Measurements from ENCODE around the gene HTR2C. TPM values are rescaled to one million over a fixed set of nuclear protein-coding genes. Genes with fewer than 3 reads are reported as not detected.

HTR2C gene
- not detected in 2 replicates for total RNA-seq (2013; cell fraction: nucleolus; rRNA removed)
- not detected in 2 replicates for total RNA-seq (2014; rRNA removed)
- total RNA-seq (2014; rRNA removed; fragmentation: Illumina TruSeq; extraction: Trizol) = not detected in 2 replicates
- total RNA-seq (2021) = not detected in 2 replicates
- polyA plus RNA-seq (2011; ENCODE audit: low read depth) = not detected
- 0.03 and 0.06 TPM in 2 replicates for polyA plus RNA-seq (2011; rRNA removed)
- 0.01 TPM in 1 of 2 replicates, not detected in the other for polyA plus RNA-seq (2011; cell fraction: cytosol; rRNA removed)
- 0.03 and 0.04 TPM in 2 replicates for polyA plus RNA-seq (2011; cell fraction: nucleus; rRNA removed)
- not detected in 2 replicates for polyA plus RNA-seq (2012)
- polyA plus RNA-seq (2014; fragmentation: Illumina TruSeq; extraction: Trizol) = not detected in 2 replicates
- polyA plus RNA-seq (2014; fragmentation: Nextera tagmentation; extraction: Ambion mirVana) = not detected
- polyA plus RNA-seq (2014; rRNA removed) = not detected in 2 replicates
- not detected for polyA plus RNA-seq (2016; fragmentation: Nextera tagmentation; extraction: Ambion mirVana)
- not detected in 2 replicates for polyA minus RNA-seq (2011; rRNA and poly(A)+ RNA removed)
- not detected in 2 replicates for polyA minus RNA-seq (2011; cell fraction: cytosol; rRNA and poly(A)+ RNA removed)
- polyA minus RNA-seq (2011; cell fraction: nucleus; rRNA and poly(A)+ RNA removed) = not detected in 2 replicates
- percentile 3 among the genes with signal in this experiment for Bru-seq, nascent RNA
- percentile 5 among the genes with signal in this experiment for BruChase-seq, experiment 1, labeled RNA remaining after a 6-hour chase
- BruChase-seq, experiment 2, labeled RNA remaining after a 2-hour chase = percentile 5 among the genes with signal in this experiment
- long read RNA-seq, experiment 1 = 0 reads
- long read RNA-seq, experiment 2 = 0 reads

DNA sequence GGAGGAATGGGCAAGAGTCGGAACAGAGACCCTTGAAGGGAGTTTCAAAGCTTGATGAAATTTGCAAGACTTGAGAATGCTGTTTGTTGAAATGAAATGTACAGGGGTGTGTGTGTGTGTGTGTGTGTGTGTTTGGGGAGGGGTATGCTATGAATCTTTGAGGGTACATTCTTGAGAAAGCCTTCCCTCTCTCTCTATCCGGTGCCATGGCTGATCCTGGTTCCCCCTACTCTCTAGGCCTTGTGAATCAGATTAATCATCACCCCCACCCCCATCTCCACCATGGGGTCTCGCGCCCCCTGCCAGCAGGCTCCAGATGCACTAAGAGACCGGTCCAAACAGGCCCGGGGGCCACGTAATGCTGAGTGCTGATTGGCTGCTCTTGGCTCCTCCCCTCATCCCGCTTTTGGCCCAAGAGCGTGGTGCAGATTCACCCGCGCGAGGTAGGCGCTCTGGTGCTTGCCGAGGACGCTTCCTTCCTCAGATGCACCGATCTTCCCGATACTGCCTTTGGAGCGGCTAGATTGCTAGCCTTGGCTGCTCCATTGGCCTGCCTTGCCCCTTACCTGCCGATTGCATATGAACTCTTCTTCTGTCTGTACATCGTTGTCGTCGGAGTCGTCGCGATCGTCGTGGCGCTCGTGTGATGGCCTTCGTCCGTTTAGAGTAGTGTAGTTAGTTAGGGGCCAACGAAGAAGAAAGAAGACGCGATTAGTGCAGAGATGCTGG, at the start of gene HTR2C:
HTR2C (plus strand) TSS at position 441 of the 729 bp plus-strand sequence. CDS start 142,851 bp downstream, outside the sequence.
- Histone ChIP-seq H3K27ac (ENCODE audit: control insufficient read depth, insufficient read depth) (no peak within 1 kb of the TSS), H3K9me3 (replicated peaks; ENCODE audit: control insufficient read depth, insufficient read depth, low read length) (no peaks in the 10 kb centered on the region; the same call in 2 of the 3 replicates), H3K4me1 (ENCODE audit: control insufficient read depth, insufficient read depth, low read length) (no peaks in the 10 kb centered on the region), H3K36me3 (ENCODE audit: control insufficient read depth in 2 of 2, insufficient read depth in 2 of 2, low read length in 1 of 2) (no peaks in the 10 kb centered on the region), H2AFZ (ENCODE audit: control insufficient read depth, low read depth, low read length) (no peak within 1 kb of the TSS), H3K4me2 (ENCODE audit: control insufficient read depth, insufficient read depth) (no peak within 1 kb of the TSS), H3K4me3 (no peak within 1 kb of the TSS), H3K79me2 (ENCODE audit: control insufficient read depth, insufficient read depth, low read length) (no peaks in the 10 kb centered on the region), H4K20me1 (ENCODE audit: control insufficient read depth, insufficient read depth) (no peaks in the 10 kb centered on the region), H3K9ac (ENCODE audit: control insufficient read depth, insufficient read depth, low read length) (no peak within 1 kb of the TSS), H3K27me3 (replicated peaks in 1 of 2; ENCODE audit: control insufficient read depth in 2 of 2, insufficient read depth in 2 of 2, low read length in 1 of 2) (peaks cover 0 to 2% of the 10 kb centered on the region in 2 experiments; a peak in 3 of 4 replicates)
- ChIA-PET RAD21 (ENCODE audit: unreplicated experiment) (no interaction called here), SMC1A (ENCODE audit: uncharacterized antibody, unreplicated experiment) (no interaction called here), CTCF (no interaction called here), POLR2A (no interaction called here)
- in situ Hi-C loops (cut with MboI) = no loop called here
- FAIRE-seq (no peak), ATAC-seq (no peak), DNase-seq (ENCODE audit: low read depth, low spot score) (no peak)
- WGBS (ENCODE audit: insufficient coverage, insufficient replicate concordance, low lambda C conversion rate, missing lambda C conversion rate) = 76% methylated on average over 29 of the region's 34 CpGs
- no TSS peak for BruUV-seq (replicated peaks)
- intact Hi-C loops (cut with micrococcal nuclease; ENCODE audit: unreplicated experiment) = no loop called here
- TF ChIP-seq, protein P1, sequence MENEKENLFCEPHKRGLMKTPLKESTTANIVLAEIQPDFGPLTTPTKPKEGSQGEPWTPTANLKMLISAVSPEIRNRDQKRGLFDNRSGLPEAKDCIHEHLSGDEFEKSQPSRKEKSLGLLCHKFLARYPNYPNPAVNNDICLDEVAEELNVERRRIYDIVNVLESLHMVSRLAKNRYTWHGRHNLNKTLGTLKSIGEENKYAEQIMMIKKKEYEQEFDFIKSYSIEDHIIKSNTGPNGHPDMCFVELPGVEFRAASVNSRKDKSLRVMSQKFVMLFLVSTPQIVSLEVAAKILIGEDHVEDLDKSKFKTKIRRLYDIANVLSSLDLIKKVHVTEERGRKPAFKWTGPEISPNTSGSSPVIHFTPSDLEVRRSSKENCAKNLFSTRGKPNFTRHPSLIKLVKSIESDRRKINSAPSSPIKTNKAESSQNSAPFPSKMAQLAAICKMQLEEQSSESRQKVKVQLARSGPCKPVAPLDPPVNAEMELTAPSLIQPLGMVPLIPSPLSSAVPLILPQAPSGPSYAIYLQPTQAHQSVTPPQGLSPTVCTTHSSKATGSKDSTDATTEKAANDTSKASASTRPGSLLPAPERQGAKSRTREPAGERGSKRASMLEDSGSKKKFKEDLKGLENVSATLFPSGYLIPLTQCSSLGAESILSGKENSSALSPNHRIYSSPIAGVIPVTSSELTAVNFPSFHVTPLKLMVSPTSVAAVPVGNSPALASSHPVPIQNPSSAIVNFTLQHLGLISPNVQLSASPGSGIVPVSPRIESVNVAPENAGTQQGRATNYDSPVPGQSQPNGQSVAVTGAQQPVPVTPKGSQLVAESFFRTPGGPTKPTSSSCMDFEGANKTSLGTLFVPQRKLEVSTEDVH (IDR thresholded peaks at IDR 0.05; ENCODE audit: low read depth, partially characterized antibody) = no peak
- TF ChIP-seq SMAD5 (IDR thresholded peaks at IDR 0.05; ENCODE audit: low read depth) = no peak
- no peak for TF ChIP-seq ZZZ3 (IDR thresholded peaks at IDR 0.05; ENCODE audit: control insufficient read depth, insufficient read length, low read depth)
- TF ChIP-seq STAT1 (conservative IDR thresholded peaks at IDR 0.05) = no peak
- no peak for TF ChIP-seq ZNF24 (IDR thresholded peaks at IDR 0.05)
- TF ChIP-seq NFIC (IDR thresholded peaks at IDR 0.05; ENCODE audit: low read depth, low read length) = no peak
- TF ChIP-seq RB1 (IDR thresholded peaks at IDR 0.05; ENCODE audit: borderline replicate concordance) = no peak
- TF ChIP-seq POLR2A (IDR thresholded peaks at IDR 0.05; ENCODE audit: low read depth, low read length) = no peak
- no peak for TF ChIP-seq CBX3 (IDR thresholded peaks at IDR 0.05; ENCODE audit: borderline replicate concordance, low read depth)
- TF ChIP-seq, protein P2, sequence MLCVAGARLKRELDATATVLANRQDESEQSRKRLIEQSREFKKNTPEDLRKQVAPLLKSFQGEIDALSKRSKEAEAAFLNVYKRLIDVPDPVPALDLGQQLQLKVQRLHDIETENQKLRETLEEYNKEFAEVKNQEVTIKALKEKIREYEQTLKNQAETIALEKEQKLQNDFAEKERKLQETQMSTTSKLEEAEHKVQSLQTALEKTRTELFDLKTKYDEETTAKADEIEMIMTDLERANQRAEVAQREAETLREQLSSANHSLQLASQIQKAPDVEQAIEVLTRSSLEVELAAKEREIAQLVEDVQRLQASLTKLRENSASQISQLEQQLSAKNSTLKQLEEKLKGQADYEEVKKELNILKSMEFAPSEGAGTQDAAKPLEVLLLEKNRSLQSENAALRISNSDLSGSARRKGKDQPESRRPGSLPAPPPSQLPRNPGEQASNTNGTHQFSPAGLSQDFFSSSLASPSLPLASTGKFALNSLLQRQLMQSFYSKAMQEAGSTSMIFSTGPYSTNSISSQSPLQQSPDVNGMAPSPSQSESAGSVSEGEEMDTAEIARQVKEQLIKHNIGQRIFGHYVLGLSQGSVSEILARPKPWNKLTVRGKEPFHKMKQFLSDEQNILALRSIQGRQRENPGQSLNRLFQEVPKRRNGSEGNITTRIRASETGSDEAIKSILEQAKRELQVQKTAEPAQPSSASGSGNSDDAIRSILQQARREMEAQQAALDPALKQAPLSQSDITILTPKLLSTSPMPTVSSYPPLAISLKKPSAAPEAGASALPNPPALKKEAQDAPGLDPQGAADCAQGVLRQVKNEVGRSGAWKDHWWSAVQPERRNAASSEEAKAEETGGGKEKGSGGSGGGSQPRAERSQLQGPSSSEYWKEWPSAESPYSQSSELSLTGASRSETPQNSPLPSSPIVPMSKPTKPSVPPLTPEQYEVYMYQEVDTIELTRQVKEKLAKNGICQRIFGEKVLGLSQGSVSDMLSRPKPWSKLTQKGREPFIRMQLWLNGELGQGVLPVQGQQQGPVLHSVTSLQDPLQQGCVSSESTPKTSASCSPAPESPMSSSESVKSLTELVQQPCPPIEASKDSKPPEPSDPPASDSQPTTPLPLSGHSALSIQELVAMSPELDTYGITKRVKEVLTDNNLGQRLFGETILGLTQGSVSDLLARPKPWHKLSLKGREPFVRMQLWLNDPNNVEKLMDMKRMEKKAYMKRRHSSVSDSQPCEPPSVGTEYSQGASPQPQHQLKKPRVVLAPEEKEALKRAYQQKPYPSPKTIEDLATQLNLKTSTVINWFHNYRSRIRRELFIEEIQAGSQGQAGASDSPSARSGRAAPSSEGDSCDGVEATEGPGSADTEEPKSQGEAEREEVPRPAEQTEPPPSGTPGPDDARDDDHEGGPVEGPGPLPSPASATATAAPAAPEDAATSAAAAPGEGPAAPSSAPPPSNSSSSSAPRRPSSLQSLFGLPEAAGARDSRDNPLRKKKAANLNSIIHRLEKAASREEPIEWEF (IDR thresholded peaks at IDR 0.05; ENCODE audit: insufficient replicate concordance, low read depth, low read length) = no peak
- no peak for TF ChIP-seq SIN3A (IDR thresholded peaks at IDR 0.05; ENCODE audit: low read depth, low read length)

Data from GM12878 (cell line).